ENCODE results near the gene OTOF. TPM values are rescaled to one million over a fixed set of nuclear protein-coding genes. Genes with fewer than 3 reads are reported as not detected.

The OTOF gene
- total and polyA plus RNA-seq, 12 donors = 0.03 to 0.25 (median 0.08) TPM; not detected in 8

- no peak overlapping the region for H3K4me3 ChIP-seq
- H3K36me3 ChIP-seq = no peaks in the 10 kb centered on the region
- H3K9me3 ChIP-seq = peaks cover 0 to 18% (median 8%) of the 10 kb centered on the region in 11 donors
- no peak for TF ChIP-seq CTCF (IDR thresholded peaks at IDR 0.05)
- H3K4me1 ChIP-seq = peaks cover 0 to 7% (median 0%) of the 10 kb centered on the region in 9 donors
- intact Hi-C loops (cut with DNase I) = no loop called here
- no peaks in the 10 kb centered on the region for H3K27me3 ChIP-seq
- DNase-seq (no peak), ATAC-seq (no peak)
- WGBS, 2 donors = 90 to 93% methylated on average over 11 of the region's 11 CpGs
- H3K27ac ChIP-seq = no peak overlapping the region
These were observed 12.5 kb downstream of the OTOF start for GRCh38 chr2:26465266-26465925.

- WGBS, 2 donors = 82% methylated on average over 14 of the region's 14 CpGs
- ATAC-seq (no peak), DNase-seq (no peak)
- no peak overlapping the region for H3K4me3 ChIP-seq
- H3K9me3 ChIP-seq = peaks cover 0 to 12% (median 6%) of the 10 kb centered on the region in 11 donors
- no peak for TF ChIP-seq CTCF (IDR thresholded peaks at IDR 0.05)
- H3K27ac ChIP-seq = no peak overlapping the region
- H3K4me1 ChIP-seq = peaks cover 0 to 7% (median 0%) of the 10 kb centered on the region in 9 donors
- no peaks in the 10 kb centered on the region for H3K36me3 ChIP-seq
- intact Hi-C loops (cut with DNase I) = no loop called here
- H3K27me3 ChIP-seq = no peaks in the 10 kb centered on the region
These were observed 13.3 kb downstream of the OTOF start for GRCh38 chr2:26464390-26465265.

- no peak for TF ChIP-seq CTCF (IDR thresholded peaks at IDR 0.05)
- Histone ChIP-seq H3K4me3 (no peak overlapping the region), H3K36me3 (no peaks in the 10 kb centered on the region), H3K27ac (no peak overlapping the region), H3K4me1 (peaks cover 0 to 7% (median 0%) of the 10 kb centered on the region in 9 donors), H3K9me3 (peaks cover 0 to under 1% (median 0%) of the 10 kb centered on the region in 11 donors), H3K27me3 (no peaks in the 10 kb centered on the region)
- ATAC-seq = peak in 2 of 8 donors; percentile 28 to 31
- intact Hi-C loops (cut with DNase I) = no loop called here
- 81 to 88% methylated on average over 25 of the region's 25 CpGs for WGBS, 2 donors
- DNase-seq = no peak
These were observed 14.4 kb downstream of the OTOF start for GRCh38 chr2:26463244-26464192.
